HepG2 (cell line): ENCODE data around the gene SLC29A3. TPM values are rescaled to one million over a fixed set of nuclear protein-coding genes. Genes with fewer than 3 reads are reported as not detected.
A peak's percentile ranks its signal among the peaks of the same experiment; 100 is the strongest.

Experiments used
- CCDC6 ChIP-seq: sonication (generic); formaldehyde crosslinking; IDR thresholded peaks from 2 replicates; pipeline ENCODE4 v1.8.1; 2022; ENCODE audit warnings: mild to moderate bottlenecking, missing genetic modification reagents, moderate library complexity
- CHCHD3 ChIP-seq: sonication (generic); formaldehyde crosslinking; IDR thresholded peaks from 2 replicates; pipeline ENCODE4 v1.8.0; 2022; ENCODE audit warnings: mild to moderate bottlenecking, missing genetic modification reagents, moderate library complexity
- ESRRA ChIP-seq: sonication (generic); formaldehyde crosslinking; IDR thresholded peaks from 2 replicates; pipeline ENCODE4 v1.5.1; 2020; ENCODE audit warnings: mild to moderate bottlenecking, low read depth, missing genetic modification reagents
- HOXA7 ChIP-seq: sonication (generic); formaldehyde crosslinking; IDR thresholded peaks from 2 replicates; pipeline ENCODE4 v1.8.1; 2022; ENCODE audit warnings: mild to moderate bottlenecking, missing genetic modification reagents, moderate library complexity
- NCOR1 ChIP-seq: fragments of 200-600 bp; sonication (generic); IDR thresholded peaks from 2 replicates; pipeline ENCODE4 v1.7.0; 2017; ENCODE audit warnings: antibody characterized with exemption, low read length, borderline replicate concordance
- RXRB ChIP-seq: IDR thresholded peaks from 2 replicates; pipeline ENCODE4 v1.6.1; 2016; ENCODE audit warnings: borderline replicate concordance, missing genetic modification reagents, missing compliant biosample characterization
- SP4 ChIP-seq: sonication (generic); formaldehyde crosslinking; IDR thresholded peaks from 2 replicates; pipeline ENCODE4 v1.8.1; 2023; ENCODE audit warnings: mild to moderate bottlenecking, missing genetic modification reagents
- ZFAT ChIP-seq: sonication (generic); formaldehyde crosslinking; conservative IDR thresholded peaks from 2 replicates; pipeline ENCODE4 v1.8.1; 2023; ENCODE audit warnings: missing genetic modification reagents, inconsistent platforms
- ZNF235 ChIP-seq: sonication (generic); formaldehyde crosslinking; IDR thresholded peaks from 2 replicates; pipeline ENCODE4 v1.8.1; 2023; ENCODE audit warnings: mild to moderate bottlenecking, missing genetic modification reagents, borderline replicate concordance
- ZNF407 ChIP-seq: sonication (generic); formaldehyde crosslinking; IDR thresholded peaks from one replicate; pipeline ENCODE4 v1.5.1; 2020; ENCODE audit warnings: mild to moderate bottlenecking, missing genetic modification reagents; ENCODE audit errors: not compliant biosample characterization
- ZNF431 ChIP-seq: sonication (generic); formaldehyde crosslinking; IDR thresholded peaks from 2 replicates; pipeline ENCODE4 v1.9.0; 2022; ENCODE audit warnings: missing genetic modification reagents, low read depth, mild to moderate bottlenecking, borderline replicate concordance
- ZNF496 ChIP-seq: sonication (generic); formaldehyde crosslinking; IDR thresholded peaks from 2 replicates; pipeline ENCODE4 v1.8.1; 2023; ENCODE audit warnings: mild to moderate bottlenecking, moderate library complexity, missing genetic modification reagents; ENCODE audit not compliant: insufficient replicate concordance
- ZNF576 ChIP-seq: sonication (generic); formaldehyde crosslinking; IDR thresholded peaks from 2 replicates; pipeline ENCODE4 v1.4.0; 2020; ENCODE audit warnings: mild to moderate bottlenecking, missing genetic modification reagents
- ZNF605 ChIP-seq: sonication (generic); formaldehyde crosslinking; IDR thresholded peaks from 2 replicates; pipeline ENCODE4 v1.8.0; 2022; ENCODE audit warnings: mild to moderate bottlenecking, missing genetic modification reagents
- ZNF703 ChIP-seq: sonication (generic); formaldehyde crosslinking; IDR thresholded peaks from 2 replicates; pipeline ENCODE4 v1.5.1; 2020; ENCODE audit warnings: missing genetic modification reagents, mild to moderate bottlenecking, moderate library complexity, borderline replicate concordance
- polyA plus RNA-seq, 8 experiments: library from polyadenylated mRNA; depleted of rRNA in 3 of 8; stranded (reverse) in 7 of 8; unstranded in 1 of 8; fragments of >200 nt; fragmentation: Illumina TruSeq in 4 of 8; extraction: Trizol in 4 of 8; gene quantifications; 2 replicates each; pipeline versions ENCODE4 v1.2.1 to v1.2.3, GENCODE V29; 2011 to 2016; ENCODE audit warnings: low read depth in 4 of 8, missing spikeins in 1 of 8, mixed read lengths in 1 of 8; ENCODE audit not compliant: insufficient read depth in 1 of 8
- total RNA-seq, 5 experiments: library from RNA; depleted of rRNA; stranded (reverse); fragments of >200 nt; fragmentation: Illumina TruSeq; extraction: Trizol; gene quantifications; 2 replicates each; pipeline ENCODE4 v1.2.3, GENCODE V29; 2016; ENCODE audit warnings: low read depth in 1 of 5
- TF ChIP-seq, protein P1 (sequence below): sonication (generic); formaldehyde crosslinking; IDR thresholded peaks from 2 replicates; pipeline ENCODE4 v1.5.0; 2020; ENCODE audit warnings: missing genetic modification reagents
- TF ChIP-seq, protein P2 (sequence below): sonication (generic); formaldehyde crosslinking; IDR thresholded peaks from 2 replicates; pipeline ENCODE4 v1.8.0; 2022; ENCODE audit warnings: missing genetic modification reagents, mild to moderate bottlenecking, moderate library complexity, borderline replicate concordance

Gene SLC29A3
- total and polyA plus RNA-seq, 2 of the 13 experiments (the other 11 are each of a cell fraction or from before 2014, with no cell fraction given), result 8.6 to 11.8 TPM

DNA sequence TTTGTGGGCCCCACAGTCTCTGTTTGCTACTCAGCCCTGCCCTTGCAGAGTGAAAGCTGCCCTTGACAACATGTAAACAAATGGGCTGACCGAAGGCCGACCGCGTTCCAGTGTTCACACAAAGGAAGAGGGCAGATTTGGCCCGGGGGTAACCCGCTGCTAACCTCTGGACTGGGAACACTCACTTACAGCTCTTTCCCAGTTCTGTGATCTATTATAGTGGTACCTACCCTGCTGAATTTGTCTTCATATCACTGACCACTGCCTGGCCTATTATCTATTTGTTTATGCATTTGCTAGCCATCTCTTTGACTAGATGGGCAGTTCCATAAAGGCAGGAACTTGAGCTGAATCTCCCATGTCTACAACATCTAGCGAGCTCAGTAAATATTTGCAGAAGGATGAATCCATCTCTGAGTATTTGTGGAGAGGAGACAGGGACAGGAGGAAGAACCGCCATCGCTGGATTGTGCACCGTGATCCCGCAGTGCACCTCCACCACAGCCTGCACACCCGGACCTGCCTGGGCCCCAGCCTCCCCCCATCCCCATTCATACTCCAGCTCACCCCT is 15.2 kb downstream of the SLC29A3 start (continued):
- TF ChIP-seq NCOR1, result peak; percentile 59; the same call in 1 of the 2 replicates
- TF ChIP-seq ZNF431 (CRISPR knock-in tag), result 0 out of 2 replicates have a peak, but pooled peaks have one; percentile 9
- no peak for TF ChIP-seq ZNF235 (CRISPR knock-in tag)
- no peak for TF ChIP-seq ZNF496
- no peak for TF ChIP-seq ZNF407 (CRISPR knock-in tag)
- peak; percentile 23; the same call in 1 of the 2 replicates for TF ChIP-seq RXRB (CRISPR knock-in tag)
- TF ChIP-seq, protein P1, sequence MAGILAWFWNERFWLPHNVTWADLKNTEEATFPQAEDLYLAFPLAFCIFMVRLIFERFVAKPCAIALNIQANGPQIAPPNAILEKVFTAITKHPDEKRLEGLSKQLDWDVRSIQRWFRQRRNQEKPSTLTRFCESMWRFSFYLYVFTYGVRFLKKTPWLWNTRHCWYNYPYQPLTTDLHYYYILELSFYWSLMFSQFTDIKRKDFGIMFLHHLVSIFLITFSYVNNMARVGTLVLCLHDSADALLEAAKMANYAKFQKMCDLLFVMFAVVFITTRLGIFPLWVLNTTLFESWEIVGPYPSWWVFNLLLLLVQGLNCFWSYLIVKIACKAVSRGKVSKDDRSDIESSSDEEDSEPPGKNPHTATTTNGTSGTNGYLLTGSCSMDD (CRISPR knock-in tag), result no peak
- peak; percentile 86; the same call in 1 of the 2 replicates for TF ChIP-seq ESRRA (CRISPR knock-in tag)
- TF ChIP-seq HOXA7 (CRISPR knock-in tag), result no peak
- TF ChIP-seq ZFAT (CRISPR knock-in tag), result no peak
- peak; percentile 65; the same call in 1 of the 2 replicates for TF ChIP-seq ZNF703 (CRISPR knock-in tag)
- TF ChIP-seq SP4 (CRISPR knock-in tag), result no peak
- TF ChIP-seq, protein P2, sequence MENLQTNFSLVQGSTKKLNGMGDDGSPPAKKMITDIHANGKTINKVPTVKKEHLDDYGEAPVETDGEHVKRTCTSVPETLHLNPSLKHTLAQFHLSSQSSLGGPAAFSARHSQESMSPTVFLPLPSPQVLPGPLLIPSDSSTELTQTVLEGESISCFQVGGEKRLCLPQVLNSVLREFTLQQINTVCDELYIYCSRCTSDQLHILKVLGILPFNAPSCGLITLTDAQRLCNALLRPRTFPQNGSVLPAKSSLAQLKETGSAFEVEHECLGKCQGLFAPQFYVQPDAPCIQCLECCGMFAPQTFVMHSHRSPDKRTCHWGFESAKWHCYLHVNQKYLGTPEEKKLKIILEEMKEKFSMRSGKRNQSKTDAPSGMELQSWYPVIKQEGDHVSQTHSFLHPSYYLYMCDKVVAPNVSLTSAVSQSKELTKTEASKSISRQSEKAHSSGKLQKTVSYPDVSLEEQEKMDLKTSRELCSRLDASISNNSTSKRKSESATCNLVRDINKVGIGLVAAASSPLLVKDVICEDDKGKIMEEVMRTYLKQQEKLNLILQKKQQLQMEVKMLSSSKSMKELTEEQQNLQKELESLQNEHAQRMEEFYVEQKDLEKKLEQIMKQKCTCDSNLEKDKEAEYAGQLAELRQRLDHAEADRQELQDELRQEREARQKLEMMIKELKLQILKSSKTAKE (CRISPR knock-in tag), result peak; percentile 63; the same call in 1 of the 2 replicates
- peak; percentile 44; the same call in 1 of the 2 replicates for TF ChIP-seq CCDC6 (CRISPR knock-in tag)
- TF ChIP-seq ZNF576 (CRISPR knock-in tag), result no peak
- no peak for TF ChIP-seq CHCHD3 (CRISPR knock-in tag)
- TF ChIP-seq ZNF605 (CRISPR knock-in tag), result peak; percentile 38; the same call in 1 of the 2 replicates
